KOPT-K1 (cell line): ENCODE measurements around the gene TAS2R13.

Source experiments
- H3K27ac ChIP-seq: fragments of 200-600 bp; sonication (generic); 2 replicates; pipeline ENCODE4 v1.5.1; 2016; ENCODE audit warnings: antibody characterized with exemption, mild to moderate bottlenecking, low read depth, low read length; ENCODE audit not compliant: poor library complexity, severe bottlenecking
- H3K36me3 ChIP-seq: fragments of 200-600 bp; sonication (generic); 2 replicates; pipeline ENCODE4 v1.5.1; 2017; ENCODE audit warnings: antibody characterized with exemption, mild to moderate bottlenecking, low read length, moderate library complexity; ENCODE audit not compliant: insufficient read depth
- H3K9me3 ChIP-seq: fragments of 200-600 bp; sonication (generic); 2 replicates; pipeline ENCODE4 v1.5.1; 2017; ENCODE audit warnings: antibody characterized with exemption, low read length, mild to moderate bottlenecking; ENCODE audit not compliant: insufficient read depth, poor library complexity, severe bottlenecking

TAS2R13 gene, protein sequence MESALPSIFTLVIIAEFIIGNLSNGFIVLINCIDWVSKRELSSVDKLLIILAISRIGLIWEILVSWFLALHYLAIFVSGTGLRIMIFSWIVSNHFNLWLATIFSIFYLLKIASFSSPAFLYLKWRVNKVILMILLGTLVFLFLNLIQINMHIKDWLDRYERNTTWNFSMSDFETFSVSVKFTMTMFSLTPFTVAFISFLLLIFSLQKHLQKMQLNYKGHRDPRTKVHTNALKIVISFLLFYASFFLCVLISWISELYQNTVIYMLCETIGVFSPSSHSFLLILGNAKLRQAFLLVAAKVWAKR

DNA sequence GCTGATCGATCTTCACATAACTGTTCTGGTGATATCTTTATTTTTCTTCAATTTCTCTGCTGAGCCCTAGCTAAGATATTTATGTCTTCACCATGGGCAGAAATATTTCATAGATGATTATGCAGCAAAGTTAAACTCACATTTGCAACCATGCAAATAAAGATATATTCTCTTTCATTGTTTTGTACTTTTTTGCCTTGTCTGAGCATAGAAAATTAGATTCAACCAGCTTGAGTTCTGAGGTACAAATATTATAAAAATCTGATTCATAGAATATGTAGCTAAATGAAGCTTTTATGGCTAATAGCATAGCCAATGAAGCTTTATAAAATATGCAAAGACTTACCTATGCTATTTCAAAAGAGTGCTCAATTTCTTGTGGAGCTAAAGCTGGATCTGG lies at the start of gene TAS2R13:
Gene TAS2R13 (minus strand): TSS at position 101 of the 400 bp plus-strand sequence. CDS start 264 bp downstream, outside the sequence.
- H3K27ac ChIP-seq: no peak within 1 kb of the TSS

DNA sequence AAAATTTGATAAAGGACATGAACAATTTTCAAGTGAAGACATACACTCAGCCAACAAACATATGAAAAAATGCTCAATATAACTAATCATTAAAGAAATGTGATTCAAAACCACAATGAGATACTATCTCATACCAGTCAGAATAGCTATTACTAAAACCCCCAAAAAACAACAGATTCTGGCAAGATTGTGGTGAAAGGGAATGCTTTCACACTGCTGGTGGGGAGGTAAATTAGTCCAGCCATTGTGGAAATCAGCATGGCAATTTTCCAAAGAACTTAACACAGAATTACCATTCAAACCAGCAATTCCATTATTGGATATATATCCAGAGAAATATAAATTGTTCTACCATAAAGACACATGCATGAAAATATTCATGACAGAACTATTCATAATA lies 48.4 kb upstream of the TAS2R13 start:
- H3K36me3 ChIP-seq: no peaks in the 10 kb centered on the region
- no peak overlapping the region for H3K27ac ChIP-seq
- peaks cover 25% of the 10 kb centered on the region for H3K9me3 ChIP-seq

More for the DNA sequence above, at the start of gene TAS2R13:
- no peaks in the 10 kb centered on the region; the same call in 1 of the 2 replicates for H3K36me3 ChIP-seq
- peaks cover 16% of the 10 kb centered on the region for H3K9me3 ChIP-seq

DNA sequence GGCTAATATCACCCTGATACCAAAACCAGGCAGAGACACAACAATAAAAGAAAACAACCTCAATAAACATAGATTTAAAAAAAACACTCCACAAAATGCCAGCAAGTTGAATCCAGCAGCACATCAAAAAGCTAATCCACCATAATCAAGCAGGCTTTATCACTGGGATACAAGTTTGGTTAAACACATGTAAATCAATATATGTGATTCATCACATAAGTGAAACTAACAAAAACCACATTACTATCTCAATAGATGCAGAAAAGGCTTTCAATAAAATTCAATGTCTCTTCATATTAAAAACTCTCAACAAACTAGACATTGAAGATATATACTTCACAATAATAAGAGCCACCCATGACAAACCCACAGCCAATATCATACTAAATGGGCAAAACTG lies 46.7 kb upstream of the TAS2R13 start:
- Histone ChIP-seq H3K36me3 (no peaks in the 10 kb centered on the region), H3K27ac (no peak overlapping the region), H3K9me3 (peaks cover 25% of the 10 kb centered on the region)

DNA sequence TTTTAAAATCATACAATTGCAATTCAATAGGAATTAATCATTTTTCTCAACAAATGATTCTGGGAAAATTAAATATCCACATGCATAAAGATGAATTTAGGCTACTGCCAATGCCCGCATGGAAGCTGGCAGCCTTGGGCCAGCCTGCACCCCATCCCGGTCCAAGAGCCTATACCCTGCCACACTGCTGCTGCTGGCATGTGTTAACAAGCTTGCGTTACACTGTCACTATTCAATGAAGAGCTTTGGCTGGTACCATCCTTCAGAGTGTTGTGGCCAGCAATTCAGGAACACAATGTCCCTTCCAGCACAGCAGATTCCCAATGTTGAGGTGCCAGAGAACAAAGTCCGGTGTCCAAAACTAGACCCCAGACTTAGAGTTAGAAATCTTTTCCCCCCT lies 43.3 kb upstream of the TAS2R13 start:
- Histone ChIP-seq H3K9me3 (peaks cover 44% of the 10 kb centered on the region), H3K27ac (no peak overlapping the region), H3K36me3 (peaks cover 7% of the 10 kb centered on the region; the same call in 1 of the 2 replicates)

DNA sequence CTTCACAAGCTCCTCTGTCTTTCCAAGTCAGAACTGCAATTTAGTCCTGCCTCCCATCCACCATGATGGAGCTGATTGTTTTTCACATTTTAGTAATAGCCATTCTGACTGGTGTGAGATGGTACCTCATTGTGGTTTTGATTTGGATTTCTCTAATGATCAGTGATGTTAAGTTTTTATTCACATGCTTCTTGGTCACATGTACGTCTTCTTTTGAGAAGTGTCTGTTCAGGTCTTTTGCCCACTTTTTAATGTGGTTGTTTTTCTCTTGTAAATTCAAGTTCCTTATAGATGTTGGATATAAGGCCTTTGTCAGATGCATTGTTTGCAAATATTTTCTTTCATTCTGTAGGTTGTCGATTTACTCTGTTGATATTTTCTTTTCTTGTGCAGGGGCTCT lies 33.8 kb upstream of the TAS2R13 start:
- no peak overlapping the region for H3K27ac ChIP-seq
- peaks cover 42% of the 10 kb centered on the region for H3K9me3 ChIP-seq
- no peaks in the 10 kb centered on the region for H3K36me3 ChIP-seq

DNA sequence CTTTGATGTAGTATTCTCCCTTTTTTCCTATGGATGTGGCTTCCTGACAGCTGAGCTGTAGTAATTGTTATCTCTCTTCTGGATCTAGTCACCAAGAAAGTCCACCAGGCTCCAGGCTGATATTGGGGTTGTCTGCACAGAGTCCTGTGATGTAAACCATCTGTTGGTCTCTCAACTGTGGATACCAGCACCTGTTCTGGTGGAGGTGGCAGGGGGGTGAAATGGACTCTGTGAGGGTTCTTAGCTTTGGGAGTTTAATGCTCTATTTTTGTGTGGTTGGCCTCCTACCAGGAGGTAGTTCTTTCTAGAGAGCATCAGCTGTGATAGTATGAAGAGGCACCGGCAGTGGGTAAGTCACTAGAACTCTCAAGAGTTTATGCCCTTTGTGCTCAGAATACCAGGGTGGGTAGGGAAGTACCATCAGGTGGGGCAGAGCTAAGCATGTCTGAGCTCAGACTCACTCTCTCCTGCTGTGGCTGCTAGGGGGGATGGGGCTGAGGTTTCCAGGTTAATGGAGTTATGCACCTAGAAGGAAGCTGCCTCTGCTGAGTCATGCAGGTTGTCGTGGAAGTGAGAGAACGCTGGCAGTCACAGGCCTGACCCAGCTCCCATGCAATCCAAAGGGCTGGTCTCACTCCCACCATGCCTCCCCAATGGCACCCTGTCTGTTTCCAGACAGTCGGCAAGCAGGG lies 32.7 kb upstream of the TAS2R13 start:
- peaks cover 31% of the 10 kb centered on the region for H3K9me3 ChIP-seq
- no peaks in the 10 kb centered on the region for H3K36me3 ChIP-seq
- H3K27ac ChIP-seq: no peak overlapping the region

DNA sequence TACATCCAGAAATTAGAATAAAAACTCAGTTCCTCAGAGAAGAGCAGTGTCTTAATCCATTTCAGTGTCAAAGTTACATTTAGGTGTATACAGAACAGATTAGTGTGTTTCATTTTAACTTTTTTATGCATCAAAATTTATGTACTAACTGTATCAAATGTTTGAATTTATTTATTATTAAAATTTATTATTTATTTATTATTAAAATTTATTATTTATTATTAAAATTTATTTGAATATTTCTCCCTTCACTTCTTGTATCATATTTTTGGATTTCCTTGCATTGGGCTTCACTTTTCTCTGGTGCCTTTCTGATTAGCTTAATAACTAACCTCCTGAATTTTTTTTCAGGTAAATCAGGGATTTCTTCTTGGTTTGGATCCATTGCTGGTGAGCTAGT lies 32.0 kb upstream of the TAS2R13 start:
- Histone ChIP-seq H3K27ac (no peak overlapping the region), H3K36me3 (no peaks in the 10 kb centered on the region), H3K9me3 (peaks cover 24% of the 10 kb centered on the region)

DNA sequence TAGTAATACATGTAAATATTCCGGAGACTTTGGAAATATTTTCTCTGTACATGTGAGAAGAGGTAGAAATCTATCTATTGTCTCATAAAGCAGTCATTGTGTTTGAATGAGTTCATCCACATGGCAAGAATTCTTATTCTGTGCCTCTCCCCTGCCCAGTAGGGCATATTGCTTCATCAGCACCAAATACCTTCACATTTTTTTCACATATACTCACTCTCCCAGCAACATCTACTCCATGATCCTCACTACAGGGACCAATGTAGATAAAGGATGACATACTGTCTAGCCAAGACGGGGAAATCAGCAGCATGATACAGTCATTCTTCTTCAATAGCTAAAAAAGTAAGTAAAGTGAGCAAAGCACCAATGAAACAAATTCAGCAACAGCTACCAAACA lies 31.0 kb upstream of the TAS2R13 start:
- Histone ChIP-seq H3K36me3 (no peaks in the 10 kb centered on the region), H3K27ac (no peak overlapping the region), H3K9me3 (peaks cover 18% of the 10 kb centered on the region)

DNA sequence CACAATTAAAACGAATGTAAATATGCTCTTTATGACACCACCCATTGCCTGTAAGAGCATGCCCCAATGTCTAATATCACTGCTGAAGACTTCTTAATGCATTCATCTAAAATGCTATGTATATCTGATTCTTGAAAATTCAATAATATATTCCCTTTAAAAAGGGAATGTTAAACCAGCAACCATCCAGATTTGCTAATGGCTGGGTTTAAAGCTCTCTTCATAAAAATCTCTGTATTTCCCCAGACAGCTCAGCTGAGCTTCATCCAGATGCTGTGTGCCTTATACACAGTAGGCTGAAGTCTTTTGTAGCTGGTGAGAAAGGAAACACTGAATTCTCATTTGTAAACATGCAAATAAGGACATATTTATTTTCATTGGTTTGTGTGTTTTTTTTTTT lies 29.8 kb upstream of the TAS2R13 start, which contains the start of gene TAS2R14:
Gene TAS2R14 (minus strand): TSS at position 101 of the 400 bp plus-strand sequence. CDS start 56 bp downstream, at position 45.
- no peaks in the 10 kb centered on the region for H3K36me3 ChIP-seq
- H3K27ac ChIP-seq: no peak within 1 kb of the TSS
- peaks cover 6% of the 10 kb centered on the region for H3K9me3 ChIP-seq

DNA sequence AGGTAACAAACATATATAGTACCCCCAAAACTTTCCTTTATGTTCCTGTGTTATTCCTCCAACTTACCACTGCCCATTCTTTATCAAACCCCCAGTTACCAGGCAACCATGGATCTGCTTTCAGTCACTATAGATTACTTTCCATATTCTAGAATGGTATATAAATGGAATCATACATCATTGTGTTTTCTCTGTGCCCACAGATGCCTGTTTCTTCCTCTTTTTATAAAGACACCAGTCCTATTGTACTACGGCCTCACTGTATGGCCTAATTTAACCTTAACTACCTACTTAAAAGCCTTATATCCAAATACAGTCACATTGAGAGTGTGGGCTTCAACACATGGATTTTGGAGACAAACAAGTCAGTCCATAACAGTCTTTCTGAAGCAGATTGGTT lies 27.1 kb upstream of the TAS2R13 start:
- H3K9me3 ChIP-seq: no peaks in the 10 kb centered on the region
- no peaks in the 10 kb centered on the region for H3K36me3 ChIP-seq

DNA sequence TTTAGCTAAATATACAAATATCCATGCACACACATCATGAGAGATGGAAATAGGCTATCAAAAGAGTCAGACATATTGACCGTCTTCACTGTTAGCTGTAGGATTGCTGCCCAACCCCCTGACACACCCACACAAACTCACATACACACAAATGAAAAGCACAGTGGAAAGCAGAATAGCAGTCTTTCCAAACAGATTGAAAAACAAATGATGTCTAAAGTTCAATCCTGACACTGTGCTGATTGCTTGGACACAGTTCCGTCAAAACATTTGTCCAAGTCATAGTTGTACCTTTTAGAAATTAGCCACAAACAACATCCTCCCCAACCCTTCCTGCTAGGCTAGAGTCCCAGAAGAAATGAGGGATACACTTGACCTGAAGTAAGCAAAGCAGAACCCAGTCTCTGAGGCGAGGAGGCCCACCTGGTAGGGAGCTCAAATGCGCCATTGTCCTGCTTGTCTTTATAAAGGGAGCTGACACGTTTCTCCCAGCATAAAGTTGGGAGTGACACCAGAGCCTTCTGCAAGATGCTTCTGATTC lies 19.5 kb upstream of the TAS2R13 start, which contains the start of gene PRH2:
Gene PRH2 (plus strand): TSS at position 491 of the 541 bp plus-strand sequence. CDS start 38 bp downstream, at position 529.
- H3K27ac ChIP-seq: no peak within 1 kb of the TSS

More for the DNA sequence above, 27.1 kb upstream of the TAS2R13 start:
- H3K27ac ChIP-seq: no peak overlapping the region

DNA sequence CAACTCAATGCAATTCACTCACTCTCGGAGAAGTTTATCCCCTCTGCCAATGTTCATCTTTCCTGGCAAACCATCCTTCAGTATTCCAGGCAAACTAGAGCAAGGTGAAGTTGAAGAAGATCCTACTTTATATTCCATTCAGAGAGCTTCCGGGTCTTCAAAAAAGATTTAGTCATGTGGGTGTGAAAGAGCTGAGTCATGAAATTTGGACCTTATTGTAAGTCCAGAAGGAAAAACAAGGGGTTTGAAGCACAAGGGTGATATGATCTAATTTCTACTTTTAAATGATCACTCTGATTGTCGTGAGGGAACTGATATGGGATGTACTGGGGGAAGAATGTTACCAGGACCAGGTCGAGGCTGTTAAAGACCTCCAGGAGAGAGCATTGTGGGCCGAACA lies 16.9 kb upstream of the TAS2R13 start:
- Histone ChIP-seq H3K36me3 (no peaks in the 10 kb centered on the region), H3K9me3 (no peaks in the 10 kb centered on the region), H3K27ac (no peak overlapping the region)

More for the DNA sequence above, 19.5 kb upstream of the TAS2R13 start, which contains the start of gene PRH2:
- Histone ChIP-seq H3K36me3 (no peaks in the 10 kb centered on the region), H3K9me3 (no peaks in the 10 kb centered on the region)

DNA sequence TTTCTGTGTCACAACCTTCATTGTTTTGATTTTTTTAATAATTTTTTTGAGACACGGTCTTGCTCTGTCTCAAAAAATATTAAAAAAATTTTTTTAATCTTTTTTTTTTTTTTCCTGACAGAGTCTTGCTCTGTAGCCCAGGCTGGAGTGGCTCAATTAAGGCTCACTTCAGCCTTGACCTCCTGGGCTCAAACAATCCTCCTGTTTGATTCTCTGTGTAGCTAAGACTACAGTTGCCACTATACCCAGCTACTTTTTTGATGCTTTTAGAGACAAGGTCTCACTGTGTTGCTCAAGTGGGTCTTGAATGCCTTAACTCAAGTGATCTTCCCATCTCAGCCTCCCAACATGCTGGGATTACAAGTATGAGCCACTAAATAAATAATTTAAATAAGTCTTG lies 10.4 kb upstream of the TAS2R13 start:
- H3K27ac ChIP-seq: no peak overlapping the region

DNA sequence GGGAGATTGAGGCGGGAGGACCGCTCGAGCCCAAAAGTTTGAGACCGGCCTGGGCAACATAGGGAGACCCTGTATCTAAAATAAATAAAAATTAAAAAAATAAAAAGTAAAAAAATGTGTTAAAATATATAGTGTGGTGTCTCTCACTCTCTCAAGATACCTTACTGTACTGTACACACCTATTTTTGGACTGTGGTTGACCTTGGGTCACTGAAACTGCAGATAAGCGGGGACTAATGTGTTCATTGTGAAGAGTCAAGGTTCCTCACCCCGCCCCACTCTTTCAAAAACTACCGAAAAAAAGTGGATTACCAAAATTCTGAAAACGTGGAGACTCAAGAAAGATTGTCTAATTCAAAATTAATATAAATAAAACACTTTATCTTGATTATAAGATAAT lies 1.0 kb upstream of the TAS2R13 start:
- peaks cover 6% of the 10 kb centered on the region for H3K9me3 ChIP-seq
- no peak overlapping the region for H3K27ac ChIP-seq
- H3K36me3 ChIP-seq: no peaks in the 10 kb centered on the region; the same call in 1 of the 2 replicates

More for the DNA sequence above, 10.4 kb upstream of the TAS2R13 start:
- H3K9me3 ChIP-seq: no peaks in the 10 kb centered on the region
- no peaks in the 10 kb centered on the region for H3K36me3 ChIP-seq

DNA sequence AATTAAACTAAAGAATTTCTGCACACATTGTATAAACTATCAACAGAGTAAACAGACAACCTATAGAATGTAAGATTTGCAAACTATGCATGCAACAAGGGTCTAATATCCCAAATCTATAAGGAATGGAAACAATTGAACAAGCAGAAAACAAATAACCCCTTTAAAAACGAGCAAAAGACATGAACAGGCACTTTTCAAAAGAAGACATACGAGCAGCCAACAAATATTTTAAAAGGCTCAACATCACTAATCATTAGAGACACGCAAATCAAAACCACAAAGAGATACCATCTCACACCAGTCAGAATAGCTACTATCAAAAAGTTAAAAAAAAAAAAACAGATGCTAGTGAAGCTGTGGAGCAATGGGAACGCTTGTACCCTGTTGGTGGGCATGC lies 4.7 kb downstream of the TAS2R13 start:
- peaks cover 4% of the 10 kb centered on the region; the same call in 1 of the 2 replicates for H3K36me3 ChIP-seq
- peaks cover 56% of the 10 kb centered on the region for H3K9me3 ChIP-seq
- H3K27ac ChIP-seq: no peak overlapping the region
